ENCODE data around the gene FAM181B. TPM values are rescaled to one million over a fixed set of nuclear protein-coding genes. Genes with fewer than 3 reads are reported as not detected.

The FAM181B gene
- total and polyA plus RNA-seq, 9 donors = 1.1 to 2.1 (median 1.5) TPM

GRCh38 chr11:82756765-82757639 is 23.3 kb upstream of the FAM181B start:
- H3K27ac ChIP-seq = no peak overlapping the region
- no peak overlapping the region for H3K4me3 ChIP-seq
- H3K36me3 ChIP-seq = no peaks in the 10 kb centered on the region

GRCh38 chr11:82754410-82754809 is 20.7 kb upstream of the FAM181B start:
- no peak overlapping the region for H3K4me3 ChIP-seq
- no peaks in the 10 kb centered on the region for H3K4me1 ChIP-seq (ENCODE audit: insufficient read depth)
- no peak for DNase-seq
- intact Hi-C loops (cut with DNase I) = no loop called here
- H3K27ac ChIP-seq = no peak overlapping the region
- TF ChIP-seq EP300 (IDR thresholded peaks at IDR 0.05) (no peak), CTCF (IDR thresholded peaks at IDR 0.05) (no peak), POLR2A (IDR thresholded peaks at IDR 0.05) (no peak)
- H3K9me3 ChIP-seq = no peaks in the 10 kb centered on the region
- 27 to 35% (median 32%) methylated on average over 4 of the region's 4 CpGs for WGBS, 3 donors
- H3K27me3 ChIP-seq = no peaks in the 10 kb centered on the region
- no peaks in the 10 kb centered on the region for H3K36me3 ChIP-seq

More at GRCh38 chr11:82756765-82757639, 23.3 kb upstream of the FAM181B start:
- intact Hi-C loops (cut with DNase I) = no loop called here
- H3K9me3 ChIP-seq = no peaks in the 10 kb centered on the region
- WGBS, 3 donors = 57 to 64% (median 61%) methylated on average over 8 of the region's 8 CpGs
- DNase-seq = no peak
- no peaks in the 10 kb centered on the region for H3K4me1 ChIP-seq (ENCODE audit: insufficient read depth)
- TF ChIP-seq CTCF (IDR thresholded peaks at IDR 0.05) (no peak), EP300 (IDR thresholded peaks at IDR 0.05) (no peak), POLR2A (IDR thresholded peaks at IDR 0.05) (no peak)
- H3K27me3 ChIP-seq = no peaks in the 10 kb centered on the region

GRCh38 chr11:82753921-82754320 is 20.3 kb upstream of the FAM181B start:
- no peak overlapping the region for H3K4me3 ChIP-seq
- H3K9me3 ChIP-seq = no peaks in the 10 kb centered on the region
- intact Hi-C loops (cut with DNase I) = no loop called here
- no peaks in the 10 kb centered on the region for H3K36me3 ChIP-seq
- no peaks in the 10 kb centered on the region for H3K4me1 ChIP-seq (ENCODE audit: insufficient read depth)
- TF ChIP-seq POLR2A (IDR thresholded peaks at IDR 0.05) (no peak), CTCF (IDR thresholded peaks at IDR 0.05) (no peak), EP300 (IDR thresholded peaks at IDR 0.05) (no peak)
- no peak overlapping the region for H3K27ac ChIP-seq
- WGBS, 3 donors = 80 to 90% (median 86%) methylated on average over 1 of the region's 1 CpG
- H3K27me3 ChIP-seq = no peaks in the 10 kb centered on the region
- DNase-seq = no peak

- Histone ChIP-seq H3K4me1 (ENCODE audit: insufficient read depth) (no peaks in the 10 kb centered on the region), H3K4me3 (no peak overlapping the region), H3K9me3 (no peaks in the 10 kb centered on the region), H3K27me3 (no peaks in the 10 kb centered on the region), H3K36me3 (no peaks in the 10 kb centered on the region), H3K27ac (no peak overlapping the region)
- DNase-seq = no peak
- intact Hi-C loops (cut with DNase I) = no loop called here
- TF ChIP-seq POLR2A (IDR thresholded peaks at IDR 0.05) = no peak
- TF ChIP-seq CTCF (IDR thresholded peaks at IDR 0.05) = no peak
These were observed 19.1 kb upstream of the FAM181B start for GRCh38 chr11:82752801-82753200.

All from ovary (tissue), 9 donors.